KOPT-K1 (cell line): ENCODE measurements around the gene ELOVL2.

Experiments
- H3K27ac ChIP-seq: fragments of 200-600 bp; sonication (generic); 2 replicates; pipeline ENCODE4 v1.5.1; 2016; ENCODE audit warnings: antibody characterized with exemption, mild to moderate bottlenecking, low read depth, low read length; ENCODE audit not compliant: poor library complexity, severe bottlenecking
- H3K36me3 ChIP-seq: fragments of 200-600 bp; sonication (generic); 2 replicates; pipeline ENCODE4 v1.5.1; 2017; ENCODE audit warnings: antibody characterized with exemption, mild to moderate bottlenecking, low read length, moderate library complexity; ENCODE audit not compliant: insufficient read depth
- H3K9me3 ChIP-seq: fragments of 200-600 bp; sonication (generic); 2 replicates; pipeline ENCODE4 v1.5.1; 2017; ENCODE audit warnings: antibody characterized with exemption, low read length, mild to moderate bottlenecking; ENCODE audit not compliant: insufficient read depth, poor library complexity, severe bottlenecking

The ELOVL2 gene

GRCh38 chr6:11066505-11067347 lies 22.6 kb upstream of the ELOVL2 start:
- H3K36me3 ChIP-seq = no peaks in the 10 kb centered on the region
- no peaks in the 10 kb centered on the region for H3K9me3 ChIP-seq
- no peak overlapping the region for H3K27ac ChIP-seq

- H3K36me3 ChIP-seq = no peaks in the 10 kb centered on the region
- no peaks in the 10 kb centered on the region for H3K9me3 ChIP-seq
- H3K27ac ChIP-seq = no peak overlapping the region
Measured at GRCh38 chr6:11065436-11066202, 21.5 kb upstream of the ELOVL2 start.

- no peak overlapping the region for H3K27ac ChIP-seq
- H3K36me3 ChIP-seq = no peaks in the 10 kb centered on the region
- no peaks in the 10 kb centered on the region for H3K9me3 ChIP-seq
Measured at GRCh38 chr6:11064836-11065235, 20.7 kb upstream of the ELOVL2 start.

GRCh38 chr6:11062715-11063114 lies 18.6 kb upstream of the ELOVL2 start:
- Histone ChIP-seq H3K27ac (no peak overlapping the region), H3K9me3 (no peaks in the 10 kb centered on the region)

GRCh38 chr6:11062083-11062482 lies 18.0 kb upstream of the ELOVL2 start:
- Histone ChIP-seq H3K27ac (no peak overlapping the region), H3K9me3 (no peaks in the 10 kb centered on the region), H3K36me3 (no peaks in the 10 kb centered on the region)

More at GRCh38 chr6:11062715-11063114, 18.6 kb upstream of the ELOVL2 start:
- no peaks in the 10 kb centered on the region for H3K36me3 ChIP-seq

GRCh38 chr6:11058406-11058805 lies 14.3 kb upstream of the ELOVL2 start:
- Histone ChIP-seq H3K27ac (no peak overlapping the region), H3K9me3 (no peaks in the 10 kb centered on the region)

GRCh38 chr6:11056871-11057270 lies 12.8 kb upstream of the ELOVL2 start:
- no peaks in the 10 kb centered on the region for H3K9me3 ChIP-seq
- no peaks in the 10 kb centered on the region for H3K36me3 ChIP-seq
- no peak overlapping the region for H3K27ac ChIP-seq

More at GRCh38 chr6:11058406-11058805, 14.3 kb upstream of the ELOVL2 start:
- no peaks in the 10 kb centered on the region for H3K36me3 ChIP-seq

- Histone ChIP-seq H3K27ac (no peak overlapping the region), H3K36me3 (no peaks in the 10 kb centered on the region), H3K9me3 (no peaks in the 10 kb centered on the region)
Measured at GRCh38 chr6:11055127-11055627, 11.1 kb upstream of the ELOVL2 start.

- Histone ChIP-seq H3K36me3 (no peaks in the 10 kb centered on the region), H3K9me3 (no peaks in the 10 kb centered on the region), H3K27ac (no peak overlapping the region)
Measured at GRCh38 chr6:11054722-11055121, 10.6 kb upstream of the ELOVL2 start.

GRCh38 chr6:11053307-11053706 lies 9.2 kb upstream of the ELOVL2 start:
- Histone ChIP-seq H3K9me3 (no peaks in the 10 kb centered on the region), H3K27ac (no peak overlapping the region), H3K36me3 (no peaks in the 10 kb centered on the region)

- H3K27ac ChIP-seq = no peak overlapping the region
- no peaks in the 10 kb centered on the region for H3K36me3 ChIP-seq
- H3K9me3 ChIP-seq = no peaks in the 10 kb centered on the region
Measured at GRCh38 chr6:11050731-11051130, 6.6 kb upstream of the ELOVL2 start.

GRCh38 chr6:11044712-11045167 lies 635 bp upstream of the ELOVL2 start:
- Histone ChIP-seq H3K9me3 (peaks cover 10% of the 10 kb centered on the region), H3K27ac (no peak overlapping the region), H3K36me3 (no peaks in the 10 kb centered on the region)

GRCh38 chr6:11043378-11043960 lies 636 bp downstream of the ELOVL2 start:
- H3K36me3 ChIP-seq = no peaks in the 10 kb centered on the region
- peaks cover 10% of the 10 kb centered on the region for H3K9me3 ChIP-seq
- no peak overlapping the region for H3K27ac ChIP-seq

- Histone ChIP-seq H3K27ac (no peak overlapping the region), H3K36me3 (no peaks in the 10 kb centered on the region), H3K9me3 (peaks cover 10% of the 10 kb centered on the region)
Measured at GRCh38 chr6:11042750-11043377, 1.2 kb downstream of the ELOVL2 start.
